Nephron progenitor cell (in vitro differentiated cells): ENCODE measurements around the gene GNG14.
A peak's percentile ranks its signal among the peaks of the same experiment; 100 is the strongest.
"Not testable (repeated sequence)": the region's sequence is repeated elsewhere in the genome, so short reads cannot be mapped to it uniquely, and the experiment has no call there.

Experiments
- DNase-seq: peaks from one replicate; pipeline ENCODE4 v3.0.0; 2021
- H3K27ac Mint-ChIP-seq: 2 replicates; pipeline ENCODE4 v1.8.0; 2021; ENCODE audit warnings: mild to moderate bottlenecking, moderate library complexity, mixed read lengths
- H3K27me3 Mint-ChIP-seq: 2 replicates; pipeline ENCODE4 v1.8.0; 2021; ENCODE audit warnings: mild to moderate bottlenecking, low read depth, mixed read lengths; ENCODE audit not compliant: poor library complexity
- H3K36me3 Mint-ChIP-seq: 2 replicates; pipeline ENCODE4 v1.8.0; 2021; ENCODE audit warnings: low read depth, mixed read lengths
- H3K4me1 Mint-ChIP-seq: 2 replicates; pipeline ENCODE4 v1.8.0; 2021; ENCODE audit warnings: mixed read lengths
- H3K4me3 Mint-ChIP-seq: 2 replicates; pipeline ENCODE4 v1.8.0; 2021; ENCODE audit warnings: mild to moderate bottlenecking, moderate library complexity, mixed read lengths
- H3K9me3 Mint-ChIP-seq: 2 replicates; pipeline ENCODE4 v1.8.0; 2021; ENCODE audit warnings: mild to moderate bottlenecking, moderate library complexity, mixed read lengths
- CTCF ChIP-seq: fragments of 200-600 bp; sonication (generic); IDR thresholded peaks from 2 replicates; pipeline ENCODE4 v1.5.0; 2021; ENCODE audit warnings: antibody characterized with exemption

GNG14 gene

GRCh38 chr19:12675940-12676339 lies 11.9 kb upstream of the GNG14 start:
- Mint-ChIP-seq H3K4me3 (no peak overlapping the region), H3K36me3 (peaks cover 52% of the 10 kb centered on the region), H3K27ac (no peak overlapping the region), H3K4me1 (peaks cover 8% of the 10 kb centered on the region), H3K27me3 (no peaks in the 10 kb centered on the region), H3K9me3 (no peaks in the 10 kb centered on the region)
- no peak for TF ChIP-seq CTCF
- DNase-seq, result no peak

GRCh38 chr19:12676384-12676792 lies 11.4 kb upstream of the GNG14 start:
- no peak overlapping the region for H3K27ac Mint-ChIP-seq
- TF ChIP-seq CTCF, result peak; percentile 81
- no peak overlapping the region for H3K4me3 Mint-ChIP-seq

GRCh38 chr19:12676928-12677327 lies 10.9 kb upstream of the GNG14 start:
- Mint-ChIP-seq H3K27ac (no peak overlapping the region), H3K27me3 (no peaks in the 10 kb centered on the region), H3K4me3 (no peak overlapping the region), H3K9me3 (no peaks in the 10 kb centered on the region), H3K4me1 (peaks cover 10% of the 10 kb centered on the region), H3K36me3 (peaks cover 51% of the 10 kb centered on the region)
- TF ChIP-seq CTCF, result no peak
- DNase-seq, result no peak

More at GRCh38 chr19:12676384-12676792, 11.4 kb upstream of the GNG14 start:
- Mint-ChIP-seq H3K27me3 (no peaks in the 10 kb centered on the region), H3K9me3 (no peaks in the 10 kb centered on the region), H3K4me1 (peaks cover 12% of the 10 kb centered on the region), H3K36me3 (peaks cover 54% of the 10 kb centered on the region)
- DNase-seq, result peak; percentile 96

- not testable (repeated sequence) for H3K27ac Mint-ChIP-seq, H3K4me1 Mint-ChIP-seq, H3K27me3 Mint-ChIP-seq, H3K9me3 Mint-ChIP-seq, H3K4me3 Mint-ChIP-seq, DNase-seq
- peaks cover 44% of the 10 kb centered on the region for H3K36me3 Mint-ChIP-seq
Measured at GRCh38 chr19:12678039-12678438, 9.8 kb upstream of the GNG14 start.

GRCh38 chr19:12680034-12680433 lies 7.8 kb upstream of the GNG14 start:
- H3K27ac Mint-ChIP-seq, result no peak overlapping the region
- peaks cover 7% of the 10 kb centered on the region for H3K4me1 Mint-ChIP-seq
- no peak for TF ChIP-seq CTCF
- H3K36me3 Mint-ChIP-seq, result peaks cover 34% of the 10 kb centered on the region
- no peaks in the 10 kb centered on the region for H3K9me3 Mint-ChIP-seq
- peak overlapping the region; percentile 92 for H3K4me3 Mint-ChIP-seq
- no peak for DNase-seq
- no peaks in the 10 kb centered on the region for H3K27me3 Mint-ChIP-seq

- Mint-ChIP-seq H3K4me3 (peak within 1 kb of the TSS; percentile 92), H3K27ac (peak within 1 kb of the TSS; percentile 95), H3K4me1 (peaks cover 12% of the 10 kb centered on the region), H3K9me3 (no peaks in the 10 kb centered on the region), H3K27me3 (no peaks in the 10 kb centered on the region), H3K36me3 (peaks cover 29% of the 10 kb centered on the region)
- peak; percentile 88 for DNase-seq
- TF ChIP-seq CTCF, result no peak
Measured at GRCh38 chr19:12681074-12681987, 6.5 kb upstream of the GNG14 start, which contains the start of gene DHPS. Gene DHPS, minus strand, starts transcription at chr19:12681880. Its CDS starts 114 bp downstream, at chr19:12681766.
